Subcutaneous abdominal adipose tissue (tissue), 5 donors: Measurements from ENCODE around the gene MRPS5.

Experiments used
- H3K27ac ChIP-seq: one replicate; pipeline ENCODE4 v1.7.0; 2013; ENCODE audit warnings: low read depth, mild to moderate bottlenecking, inconsistent platforms, low read length, moderate library complexity
- H3K27me3 ChIP-seq, 5 donors: one replicate each; pipeline ENCODE4 v1.7.0; 2013; ENCODE audit warnings: low read length in 5 of 5, inconsistent platforms in 1 of 5; ENCODE audit not compliant: control insufficient read depth in 5 of 5, insufficient read depth in 4 of 5
- H3K36me3 ChIP-seq, 5 donors: one replicate each; pipeline ENCODE4 v1.7.0; 2013; ENCODE audit warnings: low read length in 5 of 5; ENCODE audit not compliant: control insufficient read depth in 5 of 5, insufficient read depth in 5 of 5
- H3K4me1 ChIP-seq, 5 donors: one replicate each; pipeline ENCODE4 v1.7.0; 2013; ENCODE audit warnings: low read length in 5 of 5, mild to moderate bottlenecking in 3 of 5, moderate library complexity in 1 of 5; ENCODE audit not compliant: control insufficient read depth in 5 of 5, insufficient read depth in 5 of 5
- H3K4me3 ChIP-seq, 5 donors: one replicate each; pipeline ENCODE4 v1.7.0; 2013; ENCODE audit warnings: low read length in 5 of 5, low read depth in 1 of 5
- H3K9ac ChIP-seq, 5 donors: one replicate each; pipeline ENCODE4 v1.7.0; 2013; ENCODE audit warnings: low read length in 5 of 5, mild to moderate bottlenecking in 4 of 5, moderate library complexity in 3 of 5
- H3K9me3 ChIP-seq, 5 donors: one replicate each; pipeline ENCODE4 v1.7.0; 2013; ENCODE audit warnings: low read length in 5 of 5; ENCODE audit not compliant: control insufficient read depth in 5 of 5
- donor health status: healthy.
- donor health status: healthy.
- donor health status: healthy.
- donor health status: healthy.
- donor health status: healthy.

Gene MRPS5

GRCh38 chr2:95056461-95057459, 64.8 kb downstream of the MRPS5 start:
- Histone ChIP-seq H3K9me3 (no peaks in the 10 kb centered on the region), H3K27ac (no peak overlapping the region), H3K27me3 (peaks cover 15 to 47% (median 30%) of the 10 kb centered on the region in 5 donors), H3K36me3 (no peaks in the 10 kb centered on the region), H3K4me3 (no peak overlapping the region), H3K4me1 (no peaks in the 10 kb centered on the region), H3K9ac (no peak overlapping the region)

- Histone ChIP-seq H3K9ac (no peak overlapping the region), H3K36me3 (no peaks in the 10 kb centered on the region), H3K9me3 (no peaks in the 10 kb centered on the region), H3K4me3 (no peak overlapping the region), H3K4me1 (no peaks in the 10 kb centered on the region), H3K27me3 (peaks cover 15 to 47% (median 28%) of the 10 kb centered on the region in 5 donors), H3K27ac (no peak overlapping the region)
Observed at GRCh38 chr2:95056044-95056443, 65.6 kb downstream of the MRPS5 start.

GRCh38 chr2:95055262-95055661, 66.3 kb downstream of the MRPS5 start:
- Histone ChIP-seq H3K9ac (no peak overlapping the region), H3K4me3 (no peak overlapping the region), H3K4me1 (no peaks in the 10 kb centered on the region), H3K9me3 (no peaks in the 10 kb centered on the region), H3K27me3 (peaks cover 14 to 42% (median 28%) of the 10 kb centered on the region in 5 donors), H3K27ac (no peak overlapping the region), H3K36me3 (no peaks in the 10 kb centered on the region)

- Histone ChIP-seq H3K27me3 (peaks cover 10 to 36% (median 18%) of the 10 kb centered on the region in 5 donors), H3K9me3 (no peaks in the 10 kb centered on the region), H3K36me3 (no peaks in the 10 kb centered on the region), H3K9ac (no peak overlapping the region), H3K4me1 (no peaks in the 10 kb centered on the region), H3K4me3 (no peak overlapping the region), H3K27ac (no peak overlapping the region)
Observed at GRCh38 chr2:95054016-95054415, 67.6 kb downstream of the MRPS5 start.

- H3K27me3 ChIP-seq, result peaks cover 9 to 31% (median 15%) of the 10 kb centered on the region in 5 donors
- H3K9ac ChIP-seq, result no peak overlapping the region
- no peaks in the 10 kb centered on the region for H3K9me3 ChIP-seq
- no peaks in the 10 kb centered on the region for H3K4me1 ChIP-seq
- H3K27ac ChIP-seq, result no peak overlapping the region
- H3K36me3 ChIP-seq, result no peaks in the 10 kb centered on the region
- no peak overlapping the region for H3K4me3 ChIP-seq
Observed at GRCh38 chr2:95053543-95053942, 68.1 kb downstream of the MRPS5 start.

DNA sequence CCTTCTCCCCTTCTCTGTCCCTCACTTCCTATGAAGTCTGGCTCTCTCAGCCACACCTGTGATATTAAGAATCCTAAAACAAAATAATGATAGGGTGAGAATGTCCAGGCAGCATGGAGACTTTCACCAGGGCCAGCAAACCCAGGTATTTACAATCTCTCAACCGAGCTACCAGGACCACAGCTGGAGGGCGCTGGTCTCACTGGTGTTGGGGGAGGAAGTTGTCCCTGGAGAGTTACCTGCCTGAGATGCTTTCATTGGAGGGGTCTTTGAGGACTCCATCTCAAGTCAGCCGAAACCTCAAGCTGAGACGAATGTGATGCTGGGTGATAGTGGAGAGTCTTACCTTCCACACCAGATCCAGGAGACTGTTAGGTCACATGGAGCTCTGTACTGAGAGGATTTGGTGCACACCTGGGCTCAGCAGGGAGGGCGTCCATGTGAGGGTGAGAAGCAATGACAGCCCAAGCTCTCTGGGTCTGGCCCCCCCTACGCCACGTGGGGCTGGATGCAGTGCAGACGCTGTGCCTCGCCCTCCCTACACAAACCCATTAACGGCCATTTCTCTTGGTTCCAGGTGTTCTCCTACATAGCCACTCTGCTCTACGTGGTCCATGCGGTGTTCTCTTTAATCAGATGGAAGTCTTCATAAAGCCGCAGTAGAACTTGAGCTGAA, 68.7 kb downstream of the MRPS5 start:
- Histone ChIP-seq H3K27me3 (peaks cover 6 to 30% (median 16%) of the 10 kb centered on the region in 5 donors), H3K4me1 (no peaks in the 10 kb centered on the region), H3K36me3 (no peaks in the 10 kb centered on the region), H3K9me3 (no peaks in the 10 kb centered on the region), H3K9ac (no peak overlapping the region), H3K27ac (no peak overlapping the region), H3K4me3 (no peak overlapping the region)

- Histone ChIP-seq H3K9ac (no peak overlapping the region), H3K9me3 (no peaks in the 10 kb centered on the region), H3K4me3 (no peak overlapping the region), H3K27me3 (peaks cover 4 to 30% (median 17%) of the 10 kb centered on the region in 5 donors), H3K27ac (no peak overlapping the region), H3K4me1 (no peaks in the 10 kb centered on the region), H3K36me3 (no peaks in the 10 kb centered on the region)
Observed at GRCh38 chr2:95052307-95052706, 69.3 kb downstream of the MRPS5 start.

DNA sequence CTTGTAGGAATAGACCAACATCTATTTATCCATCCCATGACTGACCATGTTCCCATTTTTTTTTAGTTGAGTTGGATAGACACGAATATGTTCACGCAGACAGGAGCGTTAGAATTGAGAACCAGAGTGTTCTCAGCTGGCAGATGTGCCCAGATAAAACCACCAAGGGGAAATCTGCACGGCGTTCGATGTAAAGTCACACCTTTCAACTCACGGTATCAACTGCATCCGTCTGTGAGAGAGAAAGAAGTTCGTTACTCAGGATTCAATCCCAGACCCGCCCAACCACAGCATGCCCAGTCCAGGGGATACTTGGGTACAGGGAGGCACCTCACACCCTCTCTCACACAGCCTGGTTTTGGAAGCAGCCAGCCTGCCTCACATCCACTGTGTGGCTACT, 70.0 kb downstream of the MRPS5 start:
- Histone ChIP-seq H3K27me3 (peaks cover 4 to 30% (median 17%) of the 10 kb centered on the region in 5 donors), H3K4me1 (no peaks in the 10 kb centered on the region), H3K9me3 (no peaks in the 10 kb centered on the region), H3K36me3 (no peaks in the 10 kb centered on the region), H3K27ac (no peak overlapping the region), H3K9ac (no peak overlapping the region), H3K4me3 (no peak overlapping the region)

DNA sequence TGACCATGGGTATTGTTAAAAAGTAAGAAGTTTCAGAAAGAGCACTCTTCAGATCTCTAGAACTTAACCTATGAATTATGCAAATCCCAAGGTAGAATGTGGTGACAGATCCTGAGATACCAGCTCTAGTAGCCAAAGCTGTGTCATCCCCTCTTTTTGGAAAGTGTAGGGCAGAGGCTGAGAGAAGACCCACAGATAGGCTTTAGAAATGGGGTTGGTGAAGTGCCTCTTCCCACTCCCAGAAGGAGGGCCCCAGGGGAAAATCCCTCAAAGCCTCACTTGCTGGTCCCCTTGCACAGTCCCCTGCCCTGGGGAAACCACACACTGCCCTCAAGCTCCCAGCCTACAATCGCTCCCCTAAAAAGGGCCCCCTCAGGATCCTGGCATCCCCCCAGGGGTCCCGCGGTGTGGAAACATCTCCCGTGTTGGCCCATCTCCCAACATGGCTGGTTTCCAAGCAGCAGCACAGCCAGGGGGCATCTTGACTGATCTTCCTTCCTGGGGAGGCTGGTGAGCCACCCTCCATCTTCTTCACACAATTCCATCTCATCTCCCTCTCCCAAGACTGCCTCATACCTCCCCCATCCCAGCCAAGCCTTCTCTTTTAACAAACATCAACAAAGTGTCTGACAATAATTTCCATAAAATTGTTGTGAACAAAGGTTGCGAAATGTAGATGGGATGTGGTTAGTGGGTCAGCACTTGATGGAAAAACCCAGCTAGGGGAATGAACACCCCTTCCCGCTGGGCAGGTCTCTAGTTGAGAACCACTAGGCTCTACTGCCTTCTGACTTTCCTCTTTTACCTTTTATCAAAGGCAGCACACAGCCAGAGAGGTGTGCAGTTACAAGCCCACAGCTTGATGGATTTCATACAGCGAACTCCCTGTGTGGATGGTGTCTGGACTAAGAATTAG, 71.0 kb downstream of the MRPS5 start:
- Histone ChIP-seq H3K9ac (no peak overlapping the region), H3K36me3 (no peaks in the 10 kb centered on the region), H3K4me1 (no peaks in the 10 kb centered on the region), H3K27ac (no peak overlapping the region), H3K4me3 (no peak overlapping the region), H3K9me3 (no peaks in the 10 kb centered on the region), H3K27me3 (peaks cover under 1 to 22% (median 19%) of the 10 kb centered on the region in 5 donors)
